Keratinocyte (primary cell): ENCODE data around the gene TARBP1. TPM values are rescaled to one million over a fixed set of nuclear protein-coding genes. Genes with fewer than 3 reads are reported as not detected.

Experiments used
- DNase-seq: peaks from one replicate; pipeline ENCODE4 v3.0.0-alpha.2; 2011; ENCODE audit warnings: low read depth, missing footprints, low spot score
- FAIRE-seq: peaks from 2 replicates; lab custom pipeline; 2011; peaks lifted over from hg19 to GRCh38; lab: Jason Lieb, UNC
- H2AFZ ChIP-seq: 2 replicates; pipeline ENCODE4 v1.6.0; 2012; ENCODE audit warnings: low read length, control low read depth, inconsistent platforms; ENCODE audit not compliant: control insufficient read depth
- H3K27ac ChIP-seq: 2 replicates; pipeline ENCODE4 v1.5.1; 2011; ENCODE audit warnings: low read length; ENCODE audit not compliant: control insufficient read depth, insufficient read depth
- H3K27me3 ChIP-seq: 3 replicates; pipeline ENCODE4 v1.6.0; 2011; ENCODE audit warnings: low read length; ENCODE audit not compliant: control insufficient read depth, insufficient read depth; ENCODE audit errors: extremely low read depth
- H3K36me3 ChIP-seq, 2 experiments: 2 replicates in 1 of 2; 3 replicates in 1 of 2; pipeline ENCODE4 v1.5.1; 2011; ENCODE audit warnings: low read length in 2 of 2, mild to moderate bottlenecking in 1 of 2; ENCODE audit not compliant: control insufficient read depth in 2 of 2, insufficient read depth in 2 of 2; ENCODE audit errors: extremely low read depth in 1 of 2
- H3K4me1 ChIP-seq: 3 replicates; pipeline ENCODE4 v1.5.1; 2011; ENCODE audit warnings: low read length; ENCODE audit not compliant: control insufficient read depth, insufficient read depth; ENCODE audit errors: extremely low read depth
- H3K4me2 ChIP-seq: 3 replicates; pipeline ENCODE4 v1.6.0; 2011; ENCODE audit warnings: low read depth, low read length; ENCODE audit not compliant: control insufficient read depth, insufficient read depth; ENCODE audit errors: extremely low read depth
- H3K4me3 ChIP-seq, 3 experiments: fragments of 200-600 bp in 1 of 3; sonication (generic) in 1 of 3; 2 replicates in 2 of 3; 3 replicates in 1 of 3; pipeline ENCODE4 v1.5.1; 2011 to 2016; ENCODE audit warnings: low read length in 3 of 3, mild to moderate bottlenecking in 3 of 3, control low read depth in 2 of 3, inconsistent platforms in 1 of 3, low read depth in 1 of 3, mixed read lengths in 1 of 3, mixed run types in 1 of 3, moderate library complexity in 1 of 3; ENCODE audit not compliant: control insufficient read depth in 2 of 3, insufficient read depth in 2 of 3; ENCODE audit errors: extremely low read depth in 1 of 3
- H3K79me2 ChIP-seq: 2 replicates; pipeline ENCODE4 v1.6.0; 2012; ENCODE audit warnings: low read length; ENCODE audit not compliant: control insufficient read depth, insufficient read depth
- H3K9ac ChIP-seq: 3 replicates; pipeline ENCODE4 v1.6.0; 2011; ENCODE audit warnings: low read length; ENCODE audit not compliant: control insufficient read depth, insufficient read depth; ENCODE audit errors: extremely low read depth
- H3K9me1 ChIP-seq: 3 replicates; pipeline ENCODE4 v1.6.0; 2011; ENCODE audit warnings: low read length; ENCODE audit not compliant: control insufficient read depth, insufficient read depth; ENCODE audit errors: extremely low read depth
- H3K9me3 ChIP-seq: 2 replicates; pipeline ENCODE4 v1.5.1; 2012; ENCODE audit warnings: low read depth, low read length; ENCODE audit not compliant: control insufficient read depth
- H4K20me1 ChIP-seq: 3 replicates; pipeline ENCODE4 v1.6.0; 2011; ENCODE audit warnings: low read length; ENCODE audit not compliant: control insufficient read depth, insufficient read depth; ENCODE audit errors: extremely low read depth
- EZH2 ChIP-seq: IDR thresholded peaks from one replicate; pipeline ENCODE4 v1.6.1; 2012; ENCODE audit warnings: inconsistent platforms, mild to moderate bottlenecking, low read length, moderate library complexity
- dilution Hi-C: fragments of 300-500 bp; cut with MboI; formaldehyde crosslinking; loops from one replicate; pipeline ENCODE4 v1.7.0; 2020; ENCODE audit warnings: low sequenced_read_pairs; ENCODE audit not compliant: extremely low pct_ligation_motif_present
- polyA plus RNA-seq, 5 experiments: library from polyadenylated mRNA; depleted of rRNA in 3 of 5; stranded (reverse) in 3 of 5; stranded (forward) in 1 of 5; unstranded in 1 of 5; fragments of >200 nt; gene quantifications; 1 replicate in 1 of 5; 2 replicates in 3 of 5; 3 replicates in 1 of 5; pipeline versions ENCODE4 v1.2.1 to v1.2.3, GENCODE V29; 2011 to 2012; ENCODE audit warnings: missing spikeins in 2 of 5, low read depth in 1 of 5, low replicate concordance in 1 of 5
- TF ChIP-seq, protein P1 (sequence below), 3 experiments: IDR thresholded peaks in 1 of 3; conservative IDR thresholded peaks in 1 of 3; optimal IDR thresholded peaks in 1 of 3; 2 replicates in 2 of 3; 3 replicates in 1 of 3; pipeline versions ENCODE3 to v1.5.1; 2011; ENCODE audit warnings: low read length in 3 of 3, mild to moderate bottlenecking in 3 of 3, moderate library complexity in 2 of 3, control low read depth in 1 of 3, inconsistent platforms in 1 of 3; ENCODE audit not compliant: insufficient read depth in 2 of 3; ENCODE audit errors: extremely low read depth in 1 of 3

The TARBP1 gene
- polyA plus RNA-seq, 1 donor (not counting 4 experiments of a cell fraction or from before 2014, with no cell fraction given) = 28.7 TPM

DNA sequence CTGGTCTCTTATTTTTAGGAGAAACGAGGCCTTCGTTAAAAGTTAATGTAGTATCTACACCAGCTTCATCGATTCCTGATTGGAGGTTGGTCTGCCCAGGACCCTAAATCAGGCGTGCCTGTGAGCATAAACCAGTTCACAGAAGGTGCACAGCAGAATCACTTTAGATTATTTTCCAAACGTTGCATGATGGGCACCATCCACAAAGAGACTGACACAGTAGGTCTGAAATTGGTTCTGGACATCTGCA is 256 bp upstream of the TARBP1 start:
- no peaks in the 10 kb centered on the region for H3K27me3 ChIP-seq
- TF ChIP-seq, protein P1, sequence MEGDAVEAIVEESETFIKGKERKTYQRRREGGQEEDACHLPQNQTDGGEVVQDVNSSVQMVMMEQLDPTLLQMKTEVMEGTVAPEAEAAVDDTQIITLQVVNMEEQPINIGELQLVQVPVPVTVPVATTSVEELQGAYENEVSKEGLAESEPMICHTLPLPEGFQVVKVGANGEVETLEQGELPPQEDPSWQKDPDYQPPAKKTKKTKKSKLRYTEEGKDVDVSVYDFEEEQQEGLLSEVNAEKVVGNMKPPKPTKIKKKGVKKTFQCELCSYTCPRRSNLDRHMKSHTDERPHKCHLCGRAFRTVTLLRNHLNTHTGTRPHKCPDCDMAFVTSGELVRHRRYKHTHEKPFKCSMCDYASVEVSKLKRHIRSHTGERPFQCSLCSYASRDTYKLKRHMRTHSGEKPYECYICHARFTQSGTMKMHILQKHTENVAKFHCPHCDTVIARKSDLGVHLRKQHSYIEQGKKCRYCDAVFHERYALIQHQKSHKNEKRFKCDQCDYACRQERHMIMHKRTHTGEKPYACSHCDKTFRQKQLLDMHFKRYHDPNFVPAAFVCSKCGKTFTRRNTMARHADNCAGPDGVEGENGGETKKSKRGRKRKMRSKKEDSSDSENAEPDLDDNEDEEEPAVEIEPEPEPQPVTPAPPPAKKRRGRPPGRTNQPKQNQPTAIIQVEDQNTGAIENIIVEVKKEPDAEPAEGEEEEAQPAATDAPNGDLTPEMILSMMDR (optimal IDR thresholded peaks at IDR 0.05 in 1 of 3, IDR thresholded peaks at IDR 0.05 in 1 of 3, conservative IDR thresholded peaks at IDR 0.05 in 1 of 3; ENCODE audit: extremely low read depth in 1 of 3, insufficient read depth in 2 of 3, low read length in 3 of 3) = no peak
- no peak for TF ChIP-seq EZH2
- H3K9me3 ChIP-seq = no peaks in the 10 kb centered on the region
- DNase-seq (no peak), FAIRE-seq (no peak)
- H3K4me2 ChIP-seq = peak overlapping the region; percentile 80
- no peaks in the 10 kb centered on the region for H3K9me1 ChIP-seq
- H3K27ac ChIP-seq = no peak overlapping the region
- H3K4me1 ChIP-seq = peaks cover 11% of the 10 kb centered on the region
- H3K79me2 ChIP-seq = peaks cover 17% of the 10 kb centered on the region
- H2AFZ ChIP-seq = peak overlapping the region; percentile 41
- H3K36me3 ChIP-seq = peaks cover 0 to 1% of the 10 kb centered on the region in 2 experiments
- H3K4me3 ChIP-seq = peak overlapping the region; percentile 62 to 87 (median 75)
- H3K9ac ChIP-seq = peak overlapping the region; percentile 75
- dilution Hi-C loops = no loop called here
- H4K20me1 ChIP-seq = no peaks in the 10 kb centered on the region

DNA sequence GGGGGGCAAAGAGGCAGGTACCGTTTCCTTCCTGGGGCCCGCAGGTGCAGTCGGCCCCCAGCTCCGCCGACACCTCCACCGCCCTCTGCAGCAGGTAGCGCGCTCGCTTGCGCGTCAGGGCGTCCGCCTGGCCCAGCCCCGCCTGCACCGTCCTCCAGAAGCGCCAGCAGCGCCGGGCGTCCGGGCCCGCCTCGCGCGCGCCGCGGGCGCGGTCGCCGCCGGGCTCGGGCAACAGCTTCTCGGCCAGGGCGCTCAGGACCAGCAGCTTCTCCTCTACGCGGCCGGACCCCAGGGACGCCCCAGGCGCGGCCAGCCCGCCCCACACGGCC is 863 bp downstream of the TARBP1 start:
- Histone ChIP-seq H4K20me1 (no peaks in the 10 kb centered on the region), H3K36me3 (peaks cover 0 to 1% of the 10 kb centered on the region in 2 experiments), H2AFZ (peak overlapping the region; percentile 71), H3K9ac (peak overlapping the region; percentile 75), H3K27me3 (no peaks in the 10 kb centered on the region), H3K4me1 (peaks cover 11% of the 10 kb centered on the region), H3K4me2 (peak overlapping the region; percentile 80), H3K9me3 (no peaks in the 10 kb centered on the region), H3K79me2 (peaks cover 19% of the 10 kb centered on the region), H3K9me1 (no peaks in the 10 kb centered on the region), H3K4me3 (peak overlapping the region; percentile 62 to 87 (median 84)), H3K27ac (peak overlapping the region; percentile 40)
- dilution Hi-C loops = no loop called here
- TF ChIP-seq, protein P1 (optimal IDR thresholded peaks at IDR 0.05 in 1 of 3, IDR thresholded peaks at IDR 0.05 in 1 of 3, conservative IDR thresholded peaks at IDR 0.05 in 1 of 3; ENCODE audit: extremely low read depth in 1 of 3, insufficient read depth in 2 of 3, low read length in 3 of 3) = no peak
- no peak for TF ChIP-seq EZH2
- DNase-seq = no peak
- FAIRE-seq = no peak
